Mononuclear cell (primary cell): ENCODE results near the gene PPP1R27. TPM values are rescaled to one million over a fixed set of nuclear protein-coding genes. Genes with fewer than 3 reads are reported as not detected.

Experiments used
- H3K27me3 ChIP-seq: 2 replicates; pipeline ENCODE4 v1.6.0; 2011; ENCODE audit warnings: low read length, control low read depth; ENCODE audit not compliant: insufficient read depth
- H3K4me1 ChIP-seq: 2 replicates; pipeline ENCODE4 v1.5.1; 2011; ENCODE audit warnings: mild to moderate bottlenecking, low read length, control low read depth; ENCODE audit not compliant: insufficient read depth
- H3K4me3 ChIP-seq: 2 replicates; pipeline ENCODE4 v1.5.1; 2011; ENCODE audit warnings: mild to moderate bottlenecking, low read length, moderate library complexity
- H3K9me3 ChIP-seq: 2 replicates; pipeline ENCODE4 v1.5.1; 2011; ENCODE audit warnings: low read depth, mild to moderate bottlenecking, control low read depth, low read length
- total RNA-seq: library from RNA; depleted of rRNA; stranded (reverse); fragments of >200 nt; gene quantifications from one replicate; pipeline ENCODE4 v1.2.3, GENCODE V29; 2012

The PPP1R27 gene
- total RNA-seq, 1 donor = not detected

- Histone ChIP-seq H3K4me1 (no peaks in the 10 kb centered on the region), H3K9me3 (no peaks in the 10 kb centered on the region), H3K4me3 (no peak overlapping the region), H3K27me3 (peaks cover 9% of the 10 kb centered on the region)
Measured at GRCh38 chr17:81808778-81809555, 25.9 kb downstream of the PPP1R27 start.

- H3K4me1 ChIP-seq = no peaks in the 10 kb centered on the region
- no peaks in the 10 kb centered on the region for H3K9me3 ChIP-seq
- H3K27me3 ChIP-seq = peaks cover 16% of the 10 kb centered on the region
Measured at GRCh38 chr17:81807839-81808238, 27.0 kb downstream of the PPP1R27 start.

GRCh38 chr17:81807210-81807719 lies 27.6 kb downstream of the PPP1R27 start:
- Histone ChIP-seq H3K27me3 (peaks cover 22% of the 10 kb centered on the region), H3K9me3 (no peaks in the 10 kb centered on the region)

More at GRCh38 chr17:81807839-81808238, 27.0 kb downstream of the PPP1R27 start:
- no peak overlapping the region for H3K4me3 ChIP-seq

GRCh38 chr17:81806461-81807209 lies 28.2 kb downstream of the PPP1R27 start:
- Histone ChIP-seq H3K4me1 (no peaks in the 10 kb centered on the region), H3K4me3 (no peak overlapping the region), H3K9me3 (no peaks in the 10 kb centered on the region), H3K27me3 (peaks cover 25% of the 10 kb centered on the region)

More at GRCh38 chr17:81807210-81807719, 27.6 kb downstream of the PPP1R27 start:
- H3K4me1 ChIP-seq = no peaks in the 10 kb centered on the region
- H3K4me3 ChIP-seq = no peak overlapping the region

GRCh38 chr17:81805707-81806460 lies 29.0 kb downstream of the PPP1R27 start:
- Histone ChIP-seq H3K9me3 (no peaks in the 10 kb centered on the region), H3K27me3 (peaks cover 25% of the 10 kb centered on the region)

GRCh38 chr17:81804559-81805399 lies 30.1 kb downstream of the PPP1R27 start:
- H3K9me3 ChIP-seq = no peaks in the 10 kb centered on the region
- no peak overlapping the region for H3K4me3 ChIP-seq
- no peaks in the 10 kb centered on the region for H3K4me1 ChIP-seq
- peaks cover 25% of the 10 kb centered on the region for H3K27me3 ChIP-seq

More at GRCh38 chr17:81805707-81806460, 29.0 kb downstream of the PPP1R27 start:
- Histone ChIP-seq H3K4me1 (no peaks in the 10 kb centered on the region), H3K4me3 (no peak overlapping the region)

GRCh38 chr17:81803728-81804558 lies 30.9 kb downstream of the PPP1R27 start, which contains the start of gene GCGR:
Gene GCGR (plus strand): TSS chr17:81804150. CDS start chr17:81809019, 4,869 bp downstream.
- no peaks in the 10 kb centered on the region for H3K9me3 ChIP-seq
- H3K27me3 ChIP-seq = peaks cover 25% of the 10 kb centered on the region
- no peak within 1 kb of the TSS for H3K4me3 ChIP-seq
- no peaks in the 10 kb centered on the region for H3K4me1 ChIP-seq

- no peaks in the 10 kb centered on the region for H3K4me1 ChIP-seq
- H3K27me3 ChIP-seq = peaks cover 25% of the 10 kb centered on the region
- H3K4me3 ChIP-seq = no peak overlapping the region
- H3K9me3 ChIP-seq = no peaks in the 10 kb centered on the region
Measured at GRCh38 chr17:81802856-81803643, 31.8 kb downstream of the PPP1R27 start.

- H3K27me3 ChIP-seq = peaks cover 25% of the 10 kb centered on the region
- H3K4me3 ChIP-seq = no peak overlapping the region
- no peaks in the 10 kb centered on the region for H3K4me1 ChIP-seq
- no peaks in the 10 kb centered on the region for H3K9me3 ChIP-seq
Measured at GRCh38 chr17:81802048-81802758, 32.6 kb downstream of the PPP1R27 start.

GRCh38 chr17:81801327-81801726 lies 33.5 kb downstream of the PPP1R27 start:
- Histone ChIP-seq H3K27me3 (peaks cover 24% of the 10 kb centered on the region), H3K9me3 (no peaks in the 10 kb centered on the region), H3K4me3 (no peak overlapping the region)

GRCh38 chr17:81794509-81794908 lies 40.3 kb downstream of the PPP1R27 start:
- Histone ChIP-seq H3K27me3 (no peaks in the 10 kb centered on the region), H3K4me1 (no peaks in the 10 kb centered on the region), H3K9me3 (no peaks in the 10 kb centered on the region), H3K4me3 (no peak overlapping the region)

More at GRCh38 chr17:81801327-81801726, 33.5 kb downstream of the PPP1R27 start:
- H3K4me1 ChIP-seq = no peaks in the 10 kb centered on the region

- no peaks in the 10 kb centered on the region for H3K4me1 ChIP-seq
Measured at GRCh38 chr17:81794074-81794476, 40.8 kb downstream of the PPP1R27 start.

More at GRCh38 chr17:81794074-81794476, 40.8 kb downstream of the PPP1R27 start:
- Histone ChIP-seq H3K9me3 (no peaks in the 10 kb centered on the region), H3K27me3 (no peaks in the 10 kb centered on the region), H3K4me3 (no peak overlapping the region)
